Stimulated activated naive CD8-positive, alpha-beta T cell treated with anti-CD3 and anti-CD28 coated beads, Interleukin-15, Interleukin-2, amounts not matched to agents 100 U/mL and 50 U/mL, for 24 hours (primary cell): ENCODE data around the gene IGFLR1.
A peak's percentile ranks its signal among the peaks of the same experiment; 100 is the strongest.

ENCODE experiments used
- ATAC-seq: fragments of 150-1000 bp; cut with Tn5 transposase; one replicate; pipeline ENCODE4 v1.10.0; 2021
- DNase-seq: peaks from one replicate; pipeline ENCODE4 v3.0.0; 2021

Gene IGFLR1

GRCh38 chr19:35755550-35756376, 13.5 kb upstream of the IGFLR1 start:
- DNase-seq: peak; percentile 57

GRCh38 chr19:35755131-35755549, 12.9 kb upstream of the IGFLR1 start:
- DNase-seq (no peak), ATAC-seq (no peak)

More at GRCh38 chr19:35755550-35756376, 13.5 kb upstream of the IGFLR1 start:
- no peak for ATAC-seq

- ATAC-seq (no peak), DNase-seq (no peak)
These were observed 12.3 kb upstream of the IGFLR1 start for GRCh38 chr19:35754370-35755130.

GRCh38 chr19:35753634-35754369, 11.6 kb upstream of the IGFLR1 start:
- DNase-seq: no peak
- ATAC-seq: no peak

GRCh38 chr19:35752746-35753350, 10.6 kb upstream of the IGFLR1 start:
- DNase-seq (no peak), ATAC-seq (no peak)

- DNase-seq (no peak), ATAC-seq (no peak)
These were observed 9.8 kb upstream of the IGFLR1 start for GRCh38 chr19:35751839-35752745.

GRCh38 chr19:35750167-35750566, 7.9 kb upstream of the IGFLR1 start:
- ATAC-seq (no peak), DNase-seq (no peak)

- peak; percentile 98 for DNase-seq
- peak; percentile 83 for ATAC-seq
These were observed 6.1 kb upstream of the IGFLR1 start, which contains the start of gene LIN37 for GRCh38 chr19:35748106-35749020. TSS of gene LIN37 (plus strand) at chr19:35748576. CDS start at chr19:35748725, 149 bp downstream.

- ATAC-seq: no peak
- no peak for DNase-seq
These were observed 4.3 kb upstream of the IGFLR1 start for GRCh38 chr19:35746531-35746930.

- DNase-seq: no peak
- ATAC-seq: no peak
These were observed 3.8 kb upstream of the IGFLR1 start for GRCh38 chr19:35746087-35746462.

- peak; percentile 95 for DNase-seq
- peak; percentile 57 for ATAC-seq
These were observed 3.3 kb upstream of the IGFLR1 start, which contains the start of the genes PSENEN and U2AF1L4 for GRCh38 chr19:35745328-35746086. TSS of gene PSENEN (plus strand) at chr19:35745651. CDS start at chr19:35745931, 280 bp downstream. TSS of gene U2AF1L4 (minus strand) at chr19:35745418. CDS start at chr19:35745391, 27 bp downstream.

GRCh38 chr19:35744430-35745327, 2.4 kb upstream of the IGFLR1 start:
- ATAC-seq: peak; percentile 53
- peak; percentile 93 for DNase-seq

- no peak for ATAC-seq
- DNase-seq: peak; percentile 26
These were observed 1.6 kb upstream of the IGFLR1 start for GRCh38 chr19:35743640-35744429.

- ATAC-seq (no peak), DNase-seq (no peak)
These were observed 1.1 kb downstream of the IGFLR1 start for GRCh38 chr19:35741203-35741515.

GRCh38 chr19:35740423-35741202, 1.6 kb downstream of the IGFLR1 start:
- ATAC-seq (peak; percentile 73), DNase-seq (peak; percentile 98)

- ATAC-seq (peak; percentile 10), DNase-seq (no peak)
These were observed 2.2 kb downstream of the IGFLR1 start for GRCh38 chr19:35740108-35740422.
